Stimulated activated CD4-positive, alpha-beta T cell treated with anti-CD3 and anti-CD28 coated beads, TNF-alpha, amount 100 ng/mL, for 1 hour (primary cell): ENCODE measurements around the gene FANCG.

Source experiments
- DNase-seq, 3 donors: peaks; one replicate each; pipeline ENCODE4 v3.0.0-alpha.2; 2020; ENCODE audit warnings: low read depth in 3 of 3, low spot score in 1 of 3

The FANCG gene

DNA sequence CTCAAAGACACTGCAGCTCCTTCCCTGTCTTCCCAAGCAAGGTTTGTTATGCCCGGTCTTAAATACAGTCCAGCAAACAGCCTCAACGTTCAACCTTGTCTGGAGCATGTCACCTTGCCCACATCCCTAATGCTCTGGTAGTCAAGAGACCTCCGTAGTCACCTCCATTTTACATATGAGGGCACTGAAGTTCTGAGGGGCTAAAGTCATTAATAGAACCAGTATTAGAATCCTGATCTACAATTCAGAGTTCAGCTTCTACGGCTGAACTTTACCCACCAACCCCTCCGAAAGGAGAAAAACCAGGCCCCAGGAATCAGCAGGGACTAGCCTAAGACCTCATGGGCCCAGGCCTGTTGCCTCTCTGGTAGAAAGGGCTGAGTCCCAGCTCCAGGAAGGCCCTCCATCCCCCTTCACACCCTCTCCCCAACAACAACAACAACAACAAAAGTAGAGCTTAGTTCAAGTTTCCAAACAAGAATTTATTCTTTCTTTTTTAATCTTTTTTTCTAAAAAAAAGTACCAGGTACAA is 24.0 kb upstream of the FANCG start:
- no peak for DNase-seq

DNA sequence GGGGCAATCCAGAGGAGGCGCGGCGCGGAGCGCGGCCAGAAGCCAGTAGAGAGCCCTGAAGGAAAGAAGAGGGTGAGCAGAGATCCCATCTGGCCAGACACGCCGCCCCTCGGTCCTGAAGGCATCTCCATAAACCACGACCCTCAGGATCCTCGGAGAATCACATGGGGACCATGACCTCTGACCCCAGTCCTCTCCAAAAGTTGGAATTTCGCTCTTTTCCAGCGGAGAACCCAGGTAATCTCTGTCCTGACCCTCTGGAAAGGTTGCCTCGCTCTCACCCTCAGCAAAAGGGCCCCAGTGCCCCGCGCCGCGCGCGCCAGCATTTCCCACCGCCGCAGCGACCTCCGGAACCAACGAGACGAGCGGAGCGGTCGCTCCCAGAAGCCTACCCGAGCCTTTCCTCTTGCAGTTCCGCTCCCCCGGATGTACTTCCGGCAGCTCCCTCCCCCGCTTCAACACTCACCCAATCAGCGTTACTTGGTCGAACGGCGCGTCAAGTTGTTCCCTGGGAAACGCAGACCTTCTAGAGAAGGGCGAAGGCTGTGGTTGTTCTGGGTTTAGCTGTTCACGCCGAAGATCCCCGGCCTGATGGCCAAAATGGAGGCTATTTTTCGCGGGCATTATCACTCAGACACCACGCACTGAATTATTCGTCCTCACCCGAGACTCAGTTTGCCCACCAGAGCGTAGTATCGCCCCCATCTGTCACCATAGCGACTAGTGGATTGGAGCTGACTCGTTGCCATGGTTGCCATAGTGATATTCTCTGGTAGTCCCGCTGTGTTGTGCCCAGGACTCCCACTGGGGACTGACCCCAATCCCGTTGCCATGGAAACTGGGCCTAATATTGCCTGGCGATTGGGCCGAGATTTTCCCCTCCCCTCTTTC is 23.3 kb upstream of the FANCG start, which contains the start of gene STOML2:
Gene STOML2, minus strand, starts transcription at position 363 of the 891 bp plus-strand sequence. Its CDS starts 37 bp downstream, at position 326.
- peak; percentile 79 to 82 (median 80) for DNase-seq

DNA sequence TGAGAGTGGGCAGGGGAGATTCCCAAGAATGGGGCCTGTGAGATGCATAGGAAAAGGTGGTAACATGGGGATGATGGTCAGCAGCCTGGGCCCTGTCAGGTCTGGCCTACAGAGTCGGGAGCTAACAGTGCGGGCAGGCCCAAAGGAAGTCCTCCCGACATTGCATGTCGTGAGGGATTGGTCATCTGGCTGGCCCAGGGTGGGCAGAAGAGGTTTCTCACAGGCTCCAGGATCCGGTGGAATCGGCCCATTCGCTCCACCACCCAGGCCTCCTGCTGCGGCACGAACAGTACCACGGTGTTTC is 22.7 kb upstream of the FANCG start:
- DNase-seq, result no peak

DNA sequence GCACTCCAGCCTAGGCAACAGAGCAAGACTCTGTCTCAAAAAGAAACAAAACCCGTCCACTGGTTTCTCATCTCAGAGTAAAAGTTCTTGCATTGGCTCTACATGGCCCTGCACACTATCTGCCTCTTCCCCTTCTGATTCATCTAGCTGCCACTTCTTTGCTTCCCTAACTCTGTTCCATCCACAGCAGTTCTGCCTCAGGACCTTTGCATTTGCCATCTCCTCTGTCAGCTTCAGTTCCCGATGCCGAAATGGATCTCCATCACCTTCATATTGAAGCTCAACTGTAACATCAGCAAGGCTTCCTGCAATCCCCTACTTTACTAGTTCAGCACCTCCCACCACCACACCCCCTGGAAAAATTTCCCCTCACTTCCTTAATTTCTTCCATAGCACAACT is 17.8 kb upstream of the FANCG start:
- DNase-seq, result no peak

DNA sequence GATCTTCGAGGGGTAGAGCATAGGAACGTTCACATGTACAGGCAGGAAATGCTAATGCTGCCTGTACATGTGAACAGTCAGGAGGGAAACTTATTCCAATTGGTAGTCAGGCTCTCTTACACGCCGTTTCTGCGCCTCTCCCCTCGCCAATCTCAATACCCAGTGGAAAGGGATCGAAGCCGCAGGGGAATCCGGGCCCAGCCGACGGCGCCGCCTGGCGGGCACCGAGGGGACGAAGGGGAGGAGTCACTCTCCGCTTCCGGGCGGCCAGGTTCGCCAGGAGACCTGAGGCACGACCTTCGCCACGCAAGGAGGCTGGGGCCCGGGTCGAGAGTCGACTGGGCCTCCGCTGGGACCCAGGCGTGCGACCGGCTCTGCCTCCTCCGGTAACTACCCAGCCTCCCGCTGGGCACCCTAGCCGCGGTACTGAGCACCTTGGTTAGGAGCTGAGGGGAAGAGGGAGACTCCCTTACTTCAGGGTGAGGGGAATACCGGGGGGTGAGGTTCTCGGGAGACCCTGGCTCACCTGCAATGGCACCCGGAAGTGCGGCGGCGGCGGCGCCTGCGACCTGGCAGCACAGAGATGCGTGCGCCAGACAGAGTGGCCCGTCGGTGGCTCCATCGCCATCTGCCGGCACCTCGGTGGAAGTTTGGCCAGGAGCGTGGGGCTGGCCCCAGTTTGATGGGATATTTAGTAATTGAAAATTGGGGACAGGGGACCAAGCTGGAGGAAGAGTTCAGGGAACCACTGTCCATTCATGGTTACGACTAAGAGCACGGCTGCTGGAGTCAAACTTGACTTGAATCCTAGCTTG is 16.5 kb upstream of the FANCG start, which contains the start of gene PIGO:
Gene PIGO, minus strand, starts transcription at position 557 of the 815 bp plus-strand sequence. CDS start 1,026 bp downstream, outside the sequence.
- peak; percentile 70 to 86 (median 73) for DNase-seq

DNA sequence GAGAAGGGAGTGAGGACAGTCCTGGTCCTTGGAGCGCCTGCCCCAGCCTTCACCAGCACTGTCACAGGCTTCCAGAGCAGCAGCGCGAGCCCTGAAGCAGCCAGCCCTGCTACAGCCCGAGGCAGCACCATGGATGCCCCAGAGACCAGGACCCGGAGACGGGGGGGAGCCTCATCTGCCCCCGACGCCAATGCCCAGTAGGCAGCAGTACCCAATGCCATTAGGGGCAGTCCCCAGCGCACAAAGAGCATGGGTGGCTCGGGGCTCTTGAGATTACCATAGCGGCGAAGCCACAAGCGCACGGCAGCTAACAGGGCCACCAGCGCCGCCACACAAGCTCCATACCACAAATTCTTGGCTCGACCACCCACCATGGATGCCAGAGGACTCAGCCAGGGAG is 11.8 kb upstream of the FANCG start:
- no peak for DNase-seq

GRCh38 chr9:35089434-35089833 is 9.7 kb upstream of the FANCG start:
- DNase-seq, result no peak

DNA sequence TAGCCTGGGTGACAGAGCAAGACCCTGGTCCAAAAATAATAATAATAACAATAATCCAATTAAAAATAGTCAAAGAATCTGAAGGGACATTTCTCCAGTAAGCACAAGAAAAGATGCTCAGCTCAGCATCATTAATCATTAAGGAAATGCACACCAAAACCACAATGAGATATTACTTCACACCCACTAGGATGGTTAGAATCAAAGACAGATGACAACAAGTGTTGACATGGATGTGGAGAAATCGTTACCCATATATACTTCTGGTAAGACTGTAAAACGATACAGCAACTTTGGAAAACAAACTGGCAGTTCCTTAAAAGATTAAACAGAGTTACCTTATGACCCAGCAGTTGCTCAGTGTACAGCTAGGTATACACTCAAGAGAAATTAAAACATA is 5.3 kb upstream of the FANCG start:
- DNase-seq, result no peak

GRCh38 chr9:35079041-35079425 is 709 bp downstream of the FANCG start:
- DNase-seq, result no peak

GRCh38 chr9:35078066-35078465 is 1.7 kb downstream of the FANCG start:
- no peak for DNase-seq

DNA sequence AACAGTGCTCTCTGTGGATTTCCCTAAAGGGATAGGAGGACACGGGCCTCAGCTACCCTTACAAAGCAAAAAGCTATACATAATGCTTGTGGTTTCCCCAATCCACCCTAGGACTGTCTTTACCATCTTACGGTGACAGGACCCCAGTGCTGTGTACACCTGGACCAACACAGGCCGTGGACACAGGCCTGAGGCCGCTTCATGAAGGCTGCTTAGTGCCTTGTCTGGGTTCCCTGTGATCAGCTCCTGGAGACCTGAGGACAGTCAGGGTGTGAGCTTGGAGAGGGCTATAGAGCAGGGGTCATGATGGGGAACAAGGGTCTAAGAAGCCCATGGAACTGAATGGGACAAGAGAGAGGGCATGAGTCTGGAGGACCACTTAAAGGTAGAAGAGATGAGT is 2.9 kb downstream of the FANCG start:
- DNase-seq, result no peak

DNA sequence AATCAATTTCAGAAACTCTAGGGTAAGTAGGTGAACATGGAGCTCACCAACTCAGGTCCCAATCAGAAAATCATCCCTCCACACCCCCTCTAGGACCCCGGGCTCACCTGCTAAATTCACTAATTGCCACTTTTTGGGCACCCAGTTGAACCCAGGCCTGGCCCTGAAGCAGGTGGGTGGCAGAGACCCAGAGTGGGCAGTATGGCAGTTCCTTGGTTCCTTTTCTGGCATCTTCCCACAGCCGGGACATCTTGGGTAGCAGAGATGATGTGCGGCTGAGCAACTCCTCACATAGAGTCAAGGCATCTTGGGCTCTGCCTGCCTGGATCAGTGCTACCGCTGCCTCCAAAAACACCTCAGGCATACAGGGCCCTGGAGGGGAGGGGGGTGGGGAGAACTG is 4.4 kb downstream of the FANCG start:
- no peak for DNase-seq

DNA sequence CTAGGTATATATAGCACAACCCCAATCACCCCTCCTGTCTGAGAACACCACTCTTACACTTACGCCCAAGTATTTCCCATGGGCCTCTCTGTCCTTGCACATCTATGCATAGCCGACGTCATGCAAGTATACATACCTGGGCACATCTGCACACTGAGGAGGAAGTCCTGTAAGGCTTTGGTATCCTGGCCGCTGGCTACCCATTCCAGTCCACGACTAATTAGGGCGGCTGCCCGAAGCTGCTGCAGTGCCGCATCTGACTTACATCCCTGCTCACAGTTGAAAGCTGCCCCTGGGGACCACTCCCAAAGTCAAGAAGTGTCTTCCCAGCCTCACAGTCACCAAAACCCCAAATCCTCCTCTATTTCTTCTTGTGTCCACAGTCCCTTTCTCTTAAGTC is 5.0 kb downstream of the FANCG start:
- no peak for DNase-seq

DNA sequence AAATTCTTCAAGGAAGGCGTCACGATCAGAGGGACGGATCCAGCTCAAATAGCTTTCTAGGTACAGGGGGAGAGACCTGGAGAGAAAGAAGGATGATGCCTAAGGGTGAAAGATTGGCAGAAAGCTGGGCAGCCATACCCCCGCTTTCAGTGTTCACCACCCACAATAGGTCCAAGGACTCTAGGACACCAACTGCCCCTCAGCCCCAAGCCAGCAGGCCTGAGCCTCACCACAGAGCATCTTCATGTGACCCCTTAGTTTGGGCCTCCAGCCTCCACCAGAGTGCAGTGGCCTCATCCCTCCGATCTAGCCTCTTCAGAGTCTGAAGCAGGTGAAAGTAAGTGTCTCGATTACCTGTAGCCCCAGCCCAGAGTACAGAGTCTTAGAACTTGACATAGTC is 5.6 kb downstream of the FANCG start:
- no peak for DNase-seq

DNA sequence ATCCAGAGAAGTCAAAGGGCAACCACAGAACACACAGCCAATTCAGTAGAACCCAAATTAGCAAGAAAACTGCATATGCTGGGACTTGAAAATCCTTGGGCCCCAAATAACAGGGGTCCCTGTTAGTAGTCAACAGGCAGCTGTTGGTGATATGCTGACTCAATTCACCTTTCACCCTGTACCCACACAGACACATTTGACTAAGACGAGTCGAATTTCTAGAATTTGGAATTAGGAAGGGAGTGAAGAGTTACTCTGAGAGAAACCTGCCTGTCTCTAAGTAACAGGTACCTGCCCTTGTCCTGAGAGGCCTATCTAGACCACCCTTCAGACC is 6.5 kb downstream of the FANCG start:
- no peak for DNase-seq

- DNase-seq, result peak; percentile 87 to 94 (median 92)
Measured at GRCh38 chr9:35072461-35073278, 7.1 kb downstream of the FANCG start, which contains the start of gene VCP. VCP (minus strand) TSS chr9:35072625; CDS start chr9:35072353, 272 bp downstream.

DNA sequence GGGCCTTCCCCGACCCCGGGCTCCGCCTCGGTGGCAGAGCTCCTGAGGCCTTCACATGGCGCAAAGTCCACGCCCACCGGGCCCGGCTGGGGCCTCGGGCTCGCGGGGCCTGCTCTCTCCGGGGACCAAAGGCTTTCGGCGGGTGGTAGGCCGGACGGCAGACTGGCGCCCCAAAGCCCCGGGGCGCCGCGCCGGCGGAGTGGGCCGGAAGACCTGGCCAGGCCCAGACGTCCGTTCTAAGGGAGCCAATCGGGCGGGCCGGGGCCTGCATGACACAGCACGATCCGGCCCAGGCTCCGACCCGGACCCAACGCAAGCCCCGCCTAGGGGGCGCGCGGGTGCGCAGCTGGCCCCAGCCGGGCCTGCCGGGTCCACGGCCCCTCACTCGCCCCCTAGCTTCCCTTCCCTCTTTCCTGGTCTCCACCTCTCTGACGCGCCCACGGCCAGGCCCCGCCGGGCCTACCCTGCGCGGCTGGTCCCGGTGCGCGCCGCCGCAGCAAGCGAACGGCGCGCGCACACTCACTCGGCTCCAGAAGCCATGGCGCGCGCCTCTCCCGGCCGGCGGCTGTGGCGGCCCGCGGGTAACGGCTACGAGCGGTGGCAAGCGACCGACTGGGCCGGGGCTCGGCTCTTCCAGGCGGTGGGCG is 7.8 kb downstream of the FANCG start:
- peak; percentile 32 to 61 (median 47) for DNase-seq

- no peak for DNase-seq
Measured at GRCh38 chr9:35070823-35071813, 8.6 kb downstream of the FANCG start.

DNA sequence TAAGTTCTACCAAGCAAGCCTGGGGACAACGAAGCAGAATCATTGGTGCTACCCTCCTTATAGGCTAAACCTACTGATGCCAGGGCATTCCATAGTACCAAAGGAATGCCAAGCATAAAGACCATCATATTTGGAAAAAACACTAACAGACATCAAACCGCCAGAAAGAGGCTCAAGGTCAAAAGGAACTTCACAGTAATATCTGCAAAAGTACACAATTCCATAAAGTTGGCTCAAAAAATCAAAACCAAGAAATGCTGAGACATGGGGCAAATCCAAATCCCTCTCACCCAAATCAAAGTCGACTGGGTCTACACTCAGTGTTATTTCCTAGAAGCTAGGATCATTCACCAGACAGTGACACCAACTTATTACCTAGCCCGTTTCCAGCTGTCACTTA is 10.7 kb downstream of the FANCG start:
- DNase-seq, result no peak
